Measurements from ENCODE around the gene LRMDA. TPM values are rescaled to one million over a fixed set of nuclear protein-coding genes. Genes with fewer than 3 reads are reported as not detected.

LRMDA gene
- total RNA-seq, 1 donor from 2014 or later: 2.1 TPM

GRCh38 chr10:76029782-76030181 lies 598.4 kb downstream of the LRMDA start:
- TF ChIP-seq CTCF (IDR thresholded peaks at IDR 0.05; ENCODE audit: partially characterized antibody, unreplicated experiment): no peak
- no peak for DNase-seq
- Mint-ChIP-seq H3K27ac (ENCODE audit: unreplicated experiment) (no peak overlapping the region), H3K27me3 (ENCODE audit: unreplicated experiment) (no peaks in the 10 kb centered on the region), H3K36me3 (ENCODE audit: unreplicated experiment) (no peaks in the 10 kb centered on the region), H3K4me3 (ENCODE audit: unreplicated experiment) (no peak overlapping the region), H3K4me1 (ENCODE audit: low read depth, unreplicated experiment) (peaks cover 13% of the 10 kb centered on the region), H3K9me3 (ENCODE audit: unreplicated experiment) (no peaks in the 10 kb centered on the region)

- Mint-ChIP-seq H3K27me3 (ENCODE audit: unreplicated experiment) (no peaks in the 10 kb centered on the region), H3K36me3 (ENCODE audit: unreplicated experiment) (no peaks in the 10 kb centered on the region), H3K9me3 (ENCODE audit: unreplicated experiment) (no peaks in the 10 kb centered on the region), H3K4me3 (ENCODE audit: unreplicated experiment) (no peak overlapping the region), H3K27ac (ENCODE audit: unreplicated experiment) (no peak overlapping the region), H3K4me1 (ENCODE audit: low read depth, unreplicated experiment) (peaks cover 17% of the 10 kb centered on the region)
- TF ChIP-seq CTCF (IDR thresholded peaks at IDR 0.05; ENCODE audit: partially characterized antibody, unreplicated experiment): no peak
- no peak for DNase-seq
Observed at GRCh38 chr10:76031099-76031498, 599.7 kb downstream of the LRMDA start.

- DNase-seq: no peak
- Mint-ChIP-seq H3K9me3 (ENCODE audit: unreplicated experiment) (no peaks in the 10 kb centered on the region), H3K27me3 (ENCODE audit: unreplicated experiment) (no peaks in the 10 kb centered on the region), H3K36me3 (ENCODE audit: unreplicated experiment) (no peaks in the 10 kb centered on the region), H3K4me1 (ENCODE audit: low read depth, unreplicated experiment) (peaks cover 21% of the 10 kb centered on the region), H3K27ac (ENCODE audit: unreplicated experiment) (no peak overlapping the region), H3K4me3 (ENCODE audit: unreplicated experiment) (no peak overlapping the region)
- TF ChIP-seq CTCF (IDR thresholded peaks at IDR 0.05; ENCODE audit: partially characterized antibody, unreplicated experiment): no peak
Observed at GRCh38 chr10:76031769-76032699, 600.6 kb downstream of the LRMDA start.

GRCh38 chr10:76032700-76033039 lies 601.2 kb downstream of the LRMDA start:
- Mint-ChIP-seq H3K27me3 (ENCODE audit: unreplicated experiment) (no peaks in the 10 kb centered on the region), H3K27ac (ENCODE audit: unreplicated experiment) (no peak overlapping the region), H3K4me1 (ENCODE audit: low read depth, unreplicated experiment) (peaks cover 21% of the 10 kb centered on the region), H3K9me3 (ENCODE audit: unreplicated experiment) (no peaks in the 10 kb centered on the region), H3K36me3 (ENCODE audit: unreplicated experiment) (no peaks in the 10 kb centered on the region), H3K4me3 (ENCODE audit: unreplicated experiment) (no peak overlapping the region)
- TF ChIP-seq CTCF (IDR thresholded peaks at IDR 0.05; ENCODE audit: partially characterized antibody, unreplicated experiment): no peak
- no peak for DNase-seq

- TF ChIP-seq CTCF (IDR thresholded peaks at IDR 0.05; ENCODE audit: partially characterized antibody, unreplicated experiment): no peak
- DNase-seq: no peak
- Mint-ChIP-seq H3K36me3 (ENCODE audit: unreplicated experiment) (no peaks in the 10 kb centered on the region), H3K9me3 (ENCODE audit: unreplicated experiment) (no peaks in the 10 kb centered on the region), H3K4me3 (ENCODE audit: unreplicated experiment) (no peak overlapping the region), H3K4me1 (ENCODE audit: low read depth, unreplicated experiment) (peaks cover 21% of the 10 kb centered on the region), H3K27ac (ENCODE audit: unreplicated experiment) (peak overlapping the region; percentile 40), H3K27me3 (ENCODE audit: unreplicated experiment) (no peaks in the 10 kb centered on the region)
Observed at GRCh38 chr10:76033457-76034196, 602.2 kb downstream of the LRMDA start.
